ENCODE data around the gene CCDC51.

GRCh38 chr3:48439820-48440589 is at the start of gene CCDC51, which contains the start of gene TMA7:
- TF ChIP-seq POLR2AphosphoS5 (IDR thresholded peaks at IDR 0.05; ENCODE audit: low read depth, low read length): peak; percentile 77
- TF ChIP-seq CTCF (IDR thresholded peaks at IDR 0.05 in 2 of 3, conservative IDR thresholded peaks at IDR 0.05 in 1 of 3; ENCODE audit: borderline replicate concordance in 1 of 3, insufficient read depth in 1 of 3, low read depth in 2 of 3, low read length in 2 of 3): no peak
- TF ChIP-seq REST (IDR thresholded peaks at IDR 0.05; ENCODE audit: low read depth): no peak
- TF ChIP-seq TCF7L2 (IDR thresholded peaks at IDR 0.05; ENCODE audit: borderline replicate concordance, extremely low read depth, insufficient read depth, insufficient read length): no peak
- TF ChIP-seq RAD21 (IDR thresholded peaks at IDR 0.05; ENCODE audit: low read depth): no peak
- TF ChIP-seq JUND (IDR thresholded peaks at IDR 0.05): no peak
- TF ChIP-seq EZH2phosphoT487 (IDR thresholded peaks at IDR 0.05; ENCODE audit: borderline replicate concordance): no peak
- peak; percentile 68 for TF ChIP-seq POLR2A (IDR thresholded peaks at IDR 0.05; ENCODE audit: borderline replicate concordance, extremely low read depth, insufficient read depth, insufficient read length)
- no peak for TF ChIP-seq CEBPB (IDR thresholded peaks at IDR 0.05; ENCODE audit: low read depth)
- no peak for TF ChIP-seq ATF3 (IDR thresholded peaks at IDR 0.05)
